Measurements from ENCODE around the gene SCGB1A1.

DNA sequence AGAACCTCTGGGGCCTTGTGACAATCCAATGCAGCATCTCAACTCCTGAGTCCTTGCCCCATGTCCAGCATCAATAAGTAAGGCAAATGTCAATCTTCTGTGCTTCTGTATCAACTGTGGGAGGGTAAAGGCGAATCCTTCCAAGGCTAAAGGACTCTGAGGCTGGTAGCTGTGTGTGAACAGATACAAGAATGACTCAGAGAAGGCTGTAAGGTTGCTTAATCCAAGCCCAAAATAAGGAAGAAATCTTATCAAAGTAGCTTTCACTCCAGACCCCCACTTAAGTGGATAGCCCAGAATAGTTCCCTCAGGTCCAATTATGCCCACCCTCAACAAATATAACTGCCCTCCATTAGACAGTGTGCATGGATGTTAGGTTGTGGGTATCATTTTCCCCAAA lies 28.1 kb upstream of the SCGB1A1 start:
- TF ChIP-seq, protein P1, sequence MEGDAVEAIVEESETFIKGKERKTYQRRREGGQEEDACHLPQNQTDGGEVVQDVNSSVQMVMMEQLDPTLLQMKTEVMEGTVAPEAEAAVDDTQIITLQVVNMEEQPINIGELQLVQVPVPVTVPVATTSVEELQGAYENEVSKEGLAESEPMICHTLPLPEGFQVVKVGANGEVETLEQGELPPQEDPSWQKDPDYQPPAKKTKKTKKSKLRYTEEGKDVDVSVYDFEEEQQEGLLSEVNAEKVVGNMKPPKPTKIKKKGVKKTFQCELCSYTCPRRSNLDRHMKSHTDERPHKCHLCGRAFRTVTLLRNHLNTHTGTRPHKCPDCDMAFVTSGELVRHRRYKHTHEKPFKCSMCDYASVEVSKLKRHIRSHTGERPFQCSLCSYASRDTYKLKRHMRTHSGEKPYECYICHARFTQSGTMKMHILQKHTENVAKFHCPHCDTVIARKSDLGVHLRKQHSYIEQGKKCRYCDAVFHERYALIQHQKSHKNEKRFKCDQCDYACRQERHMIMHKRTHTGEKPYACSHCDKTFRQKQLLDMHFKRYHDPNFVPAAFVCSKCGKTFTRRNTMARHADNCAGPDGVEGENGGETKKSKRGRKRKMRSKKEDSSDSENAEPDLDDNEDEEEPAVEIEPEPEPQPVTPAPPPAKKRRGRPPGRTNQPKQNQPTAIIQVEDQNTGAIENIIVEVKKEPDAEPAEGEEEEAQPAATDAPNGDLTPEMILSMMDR (IDR thresholded peaks at IDR 0.05), result no peak
- TF ChIP-seq SIN3A (IDR thresholded peaks at IDR 0.05; ENCODE audit: borderline replicate concordance, low read depth, low read length) (no peak), JUND (IDR thresholded peaks at IDR 0.05) (no peak)

Data from SK-N-SH (cell line).